Measurements from ENCODE around the gene CFAP61. TPM values are rescaled to one million over a fixed set of nuclear protein-coding genes. Genes with fewer than 3 reads are reported as not detected.
A peak's percentile ranks its signal among the peaks of the same experiment; 100 is the strongest.

The CFAP61 gene
- total RNA-seq, 1 donor from 2014 or later: 2.0 TPM

- no peak for DNase-seq (ENCODE audit: low read depth)
Observed at GRCh38 chr20:20395903-20396568, 343.7 kb downstream of the CFAP61 start.

GRCh38 chr20:20396794-20397193 is 344.5 kb downstream of the CFAP61 start:
- DNase-seq (ENCODE audit: low read depth): no peak

GRCh38 chr20:20398123-20398522 is 345.8 kb downstream of the CFAP61 start:
- DNase-seq (ENCODE audit: low read depth): no peak

- DNase-seq (ENCODE audit: low read depth): peak; percentile 43
Observed at GRCh38 chr20:20399531-20400500, 347.5 kb downstream of the CFAP61 start.

GRCh38 chr20:20401991-20402390 is 349.7 kb downstream of the CFAP61 start:
- no peak for DNase-seq (ENCODE audit: low read depth)

GRCh38 chr20:20404633-20405032 is 352.3 kb downstream of the CFAP61 start:
- no peak for DNase-seq (ENCODE audit: low read depth)

- DNase-seq (ENCODE audit: low read depth): no peak
Observed at GRCh38 chr20:20405623-20406022, 353.3 kb downstream of the CFAP61 start.

GRCh38 chr20:20406306-20406705 is 354.0 kb downstream of the CFAP61 start:
- DNase-seq (ENCODE audit: low read depth): no peak

- DNase-seq (ENCODE audit: low read depth): peak; percentile 4
Observed at GRCh38 chr20:20407891-20408805, 355.8 kb downstream of the CFAP61 start.

GRCh38 chr20:20409331-20409730 is 357.0 kb downstream of the CFAP61 start:
- no peak for DNase-seq (ENCODE audit: low read depth)

Other genes starting within 250 kb of the CFAP61 start
- gene NAA20, start 35.2 kb upstream of the CFAP61 start, total RNA-seq: 49.1 and 57.0 TPM in 2 replicates
- 21.9 and 34.5 TPM in 2 replicates for gene CRNKL1, start 66 bp upstream of the CFAP61 start, total RNA-seq

Measured in renal cortical epithelial cell (primary cell).